ENCODE results near the gene ARL2BP.

Gene ARL2BP

GRCh38 chr16:57231821-57232350, 13.2 kb upstream of the ARL2BP start:
- no peaks in the 10 kb centered on the region for H3K79me2 ChIP-seq (ENCODE audit: insufficient read depth, low read depth)
- no peaks in the 10 kb centered on the region for H3K27me3 ChIP-seq (ENCODE audit: insufficient read depth, low read depth)
- no peak overlapping the region for H3K4me2 ChIP-seq
- H3K9ac ChIP-seq = no peak overlapping the region
- H3K36me3 ChIP-seq (ENCODE audit: insufficient read depth) = no peaks in the 10 kb centered on the region
- no peak for TF ChIP-seq CTCF (conservative IDR thresholded peaks at IDR 0.05; ENCODE audit: low read depth, low read length)
- no peaks in the 10 kb centered on the region for H3K4me1 ChIP-seq (ENCODE audit: low read depth, poor library complexity, severe bottlenecking)
- H4K20me1 ChIP-seq (ENCODE audit: insufficient read depth) = no peaks in the 10 kb centered on the region
- no peak overlapping the region for H2AFZ ChIP-seq (ENCODE audit: low read depth)
- no peak overlapping the region for H3K4me3 ChIP-seq (IDR thresholded peaks at IDR 0.05; ENCODE audit: insufficient read depth, low read depth, low read length)
- H3K27ac ChIP-seq = no peak overlapping the region

- H3K27ac ChIP-seq = no peak overlapping the region
- no peak overlapping the region for H3K4me2 ChIP-seq
- no peaks in the 10 kb centered on the region for H4K20me1 ChIP-seq (ENCODE audit: insufficient read depth)
- H3K4me3 ChIP-seq (IDR thresholded peaks at IDR 0.05; ENCODE audit: insufficient read depth, low read depth, low read length) = no peak overlapping the region
- TF ChIP-seq CTCF (conservative IDR thresholded peaks at IDR 0.05; ENCODE audit: low read depth, low read length) = no peak
- H3K4me1 ChIP-seq (ENCODE audit: low read depth, poor library complexity, severe bottlenecking) = no peaks in the 10 kb centered on the region
- no peaks in the 10 kb centered on the region for H3K27me3 ChIP-seq (ENCODE audit: insufficient read depth, low read depth)
- H3K79me2 ChIP-seq (ENCODE audit: insufficient read depth, low read depth) = no peaks in the 10 kb centered on the region
- H3K9ac ChIP-seq = no peak overlapping the region
- H2AFZ ChIP-seq (ENCODE audit: low read depth) = no peak overlapping the region
- H3K36me3 ChIP-seq (ENCODE audit: insufficient read depth) = no peaks in the 10 kb centered on the region
Measured at GRCh38 chr16:57233944-57234706, 10.9 kb upstream of the ARL2BP start.

- no peaks in the 10 kb centered on the region for H3K36me3 ChIP-seq (ENCODE audit: insufficient read depth)
- H3K4me2 ChIP-seq = no peak overlapping the region
- no peaks in the 10 kb centered on the region for H3K4me1 ChIP-seq (ENCODE audit: low read depth, poor library complexity, severe bottlenecking)
- H3K79me2 ChIP-seq (ENCODE audit: insufficient read depth, low read depth) = no peaks in the 10 kb centered on the region
- H3K27me3 ChIP-seq (ENCODE audit: insufficient read depth, low read depth) = no peaks in the 10 kb centered on the region
- no peak for TF ChIP-seq CTCF (conservative IDR thresholded peaks at IDR 0.05; ENCODE audit: low read depth, low read length)
- no peak overlapping the region for H3K27ac ChIP-seq
- no peaks in the 10 kb centered on the region for H4K20me1 ChIP-seq (ENCODE audit: insufficient read depth)
- H3K4me3 ChIP-seq (IDR thresholded peaks at IDR 0.05; ENCODE audit: insufficient read depth, low read depth, low read length) = no peak overlapping the region
- H2AFZ ChIP-seq (ENCODE audit: low read depth) = no peak overlapping the region
- H3K9ac ChIP-seq = no peak overlapping the region
Measured at GRCh38 chr16:57234707-57235092, 10.4 kb upstream of the ARL2BP start.

- H3K4me2 ChIP-seq = no peak overlapping the region
Measured at GRCh38 chr16:57235128-57236021, 9.7 kb upstream of the ARL2BP start.

More at GRCh38 chr16:57235128-57236021, 9.7 kb upstream of the ARL2BP start:
- H3K79me2 ChIP-seq (ENCODE audit: insufficient read depth, low read depth) = no peaks in the 10 kb centered on the region
- no peaks in the 10 kb centered on the region for H3K27me3 ChIP-seq (ENCODE audit: insufficient read depth, low read depth)
- no peaks in the 10 kb centered on the region for H3K36me3 ChIP-seq (ENCODE audit: insufficient read depth)
- H2AFZ ChIP-seq (ENCODE audit: low read depth) = no peak overlapping the region
- TF ChIP-seq CTCF (conservative IDR thresholded peaks at IDR 0.05; ENCODE audit: low read depth, low read length) = no peak
- no peak overlapping the region for H3K4me3 ChIP-seq (IDR thresholded peaks at IDR 0.05; ENCODE audit: insufficient read depth, low read depth, low read length)
- no peak overlapping the region for H3K27ac ChIP-seq
- no peaks in the 10 kb centered on the region for H4K20me1 ChIP-seq (ENCODE audit: insufficient read depth)
- no peak overlapping the region for H3K9ac ChIP-seq
- H3K4me1 ChIP-seq (ENCODE audit: low read depth, poor library complexity, severe bottlenecking) = no peaks in the 10 kb centered on the region
